Measurements from ENCODE around the gene MYH15. TPM values are rescaled to one million over a fixed set of nuclear protein-coding genes. Genes with fewer than 3 reads are reported as not detected.

The MYH15 gene
- total RNA-seq, 1 experiment from 2014 or later = 0.09 TPM

DNA sequence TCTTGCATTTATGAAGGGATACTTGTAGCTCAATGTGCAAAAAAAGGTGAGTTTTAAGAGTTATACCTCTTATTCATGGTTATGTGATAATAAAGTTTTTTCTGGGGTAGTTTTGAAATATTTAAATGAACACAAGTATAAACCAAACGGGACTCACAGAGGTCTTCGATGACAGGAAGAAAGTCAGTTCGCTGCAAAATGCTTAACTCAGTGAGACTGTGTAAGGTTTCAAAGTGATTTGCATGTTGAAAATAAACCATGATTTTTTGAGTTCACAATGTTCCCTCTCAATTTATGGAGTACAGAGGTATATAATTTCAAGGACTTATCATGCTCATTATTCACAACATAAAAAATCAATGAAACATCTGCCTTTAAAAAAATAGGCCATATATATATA lies 36.3 kb upstream of the MYH15 start (continued):
- TF ChIP-seq, protein P1, sequence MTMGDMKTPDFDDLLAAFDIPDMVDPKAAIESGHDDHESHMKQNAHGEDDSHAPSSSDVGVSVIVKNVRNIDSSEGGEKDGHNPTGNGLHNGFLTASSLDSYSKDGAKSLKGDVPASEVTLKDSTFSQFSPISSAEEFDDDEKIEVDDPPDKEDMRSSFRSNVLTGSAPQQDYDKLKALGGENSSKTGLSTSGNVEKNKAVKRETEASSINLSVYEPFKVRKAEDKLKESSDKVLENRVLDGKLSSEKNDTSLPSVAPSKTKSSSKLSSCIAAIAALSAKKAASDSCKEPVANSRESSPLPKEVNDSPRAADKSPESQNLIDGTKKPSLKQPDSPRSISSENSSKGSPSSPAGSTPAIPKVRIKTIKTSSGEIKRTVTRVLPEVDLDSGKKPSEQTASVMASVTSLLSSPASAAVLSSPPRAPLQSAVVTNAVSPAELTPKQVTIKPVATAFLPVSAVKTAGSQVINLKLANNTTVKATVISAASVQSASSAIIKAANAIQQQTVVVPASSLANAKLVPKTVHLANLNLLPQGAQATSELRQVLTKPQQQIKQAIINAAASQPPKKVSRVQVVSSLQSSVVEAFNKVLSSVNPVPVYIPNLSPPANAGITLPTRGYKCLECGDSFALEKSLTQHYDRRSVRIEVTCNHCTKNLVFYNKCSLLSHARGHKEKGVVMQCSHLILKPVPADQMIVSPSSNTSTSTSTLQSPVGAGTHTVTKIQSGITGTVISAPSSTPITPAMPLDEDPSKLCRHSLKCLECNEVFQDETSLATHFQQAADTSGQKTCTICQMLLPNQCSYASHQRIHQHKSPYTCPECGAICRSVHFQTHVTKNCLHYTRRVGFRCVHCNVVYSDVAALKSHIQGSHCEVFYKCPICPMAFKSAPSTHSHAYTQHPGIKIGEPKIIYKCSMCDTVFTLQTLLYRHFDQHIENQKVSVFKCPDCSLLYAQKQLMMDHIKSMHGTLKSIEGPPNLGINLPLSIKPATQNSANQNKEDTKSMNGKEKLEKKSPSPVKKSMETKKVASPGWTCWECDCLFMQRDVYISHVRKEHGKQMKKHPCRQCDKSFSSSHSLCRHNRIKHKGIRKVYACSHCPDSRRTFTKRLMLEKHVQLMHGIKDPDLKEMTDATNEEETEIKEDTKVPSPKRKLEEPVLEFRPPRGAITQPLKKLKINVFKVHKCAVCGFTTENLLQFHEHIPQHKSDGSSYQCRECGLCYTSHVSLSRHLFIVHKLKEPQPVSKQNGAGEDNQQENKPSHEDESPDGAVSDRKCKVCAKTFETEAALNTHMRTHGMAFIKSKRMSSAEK (CRISPR knock-in tag; IDR thresholded peaks at IDR 0.05; ENCODE audit: borderline replicate concordance) = no peak
- TF ChIP-seq OVOL2 (CRISPR knock-in tag; IDR thresholded peaks at IDR 0.05; ENCODE audit: borderline replicate concordance) = no peak

DNA sequence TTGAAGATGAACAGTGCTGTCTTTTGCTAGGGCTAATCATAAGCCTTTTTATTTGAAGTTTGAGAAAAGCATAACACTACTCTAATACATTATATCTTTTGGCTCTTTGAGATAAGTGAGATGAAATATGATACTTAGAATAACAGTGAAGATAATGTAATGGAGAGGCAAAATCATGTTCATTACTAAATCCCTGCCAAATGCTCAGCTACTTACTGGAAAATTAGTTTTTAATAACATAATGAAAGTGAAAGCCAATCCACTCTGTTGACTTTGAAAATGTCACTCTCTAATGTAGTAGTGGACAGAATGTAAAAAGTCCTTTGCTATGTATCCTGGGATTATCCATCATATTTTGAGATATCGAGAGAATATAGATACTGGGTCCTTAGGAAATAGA lies 35.9 kb upstream of the MYH15 start:
- no peaks in the 10 kb centered on the region for H3K4me1 Mint-ChIP-seq
- POLR2A ChIA-PET = interaction anchor here (0.6 to 1.0 kb wide), 2 partner anchors 52 to 68 kb away, joined by 3 read pairs; no protein-coding TSS in a partner anchor
- H3K27ac Mint-ChIP-seq = no peak overlapping the region
- no peak for TF ChIP-seq NFYB (CRISPR knock-in tag; conservative IDR thresholded peaks at IDR 0.05; ENCODE audit: low read depth)
- TF ChIP-seq, protein P2, sequence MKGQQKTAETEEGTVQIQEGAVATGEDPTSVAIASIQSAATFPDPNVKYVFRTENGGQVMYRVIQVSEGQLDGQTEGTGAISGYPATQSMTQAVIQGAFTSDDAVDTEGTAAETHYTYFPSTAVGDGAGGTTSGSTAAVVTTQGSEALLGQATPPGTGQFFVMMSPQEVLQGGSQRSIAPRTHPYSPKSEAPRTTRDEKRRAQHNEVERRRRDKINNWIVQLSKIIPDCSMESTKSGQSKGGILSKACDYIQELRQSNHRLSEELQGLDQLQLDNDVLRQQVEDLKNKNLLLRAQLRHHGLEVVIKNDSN (CRISPR knock-in tag; IDR thresholded peaks at IDR 0.05) = no peak
- no peak for TF ChIP-seq ZNF232 (CRISPR knock-in tag; IDR thresholded peaks at IDR 0.05)
- ATAC-seq = no peak
- DNase-seq (ENCODE audit: low spot score) = no peak
- no peaks in the 10 kb centered on the region for H3K27me3 Mint-ChIP-seq (ENCODE audit: low read depth)
- H3K9me3 Mint-ChIP-seq = peaks cover 10% of the 10 kb centered on the region
- peaks cover 26% of the 10 kb centered on the region for H3K36me3 Mint-ChIP-seq
- H3K4me3 Mint-ChIP-seq = no peak overlapping the region
- CTCF ChIA-PET = no interaction called here

DNA sequence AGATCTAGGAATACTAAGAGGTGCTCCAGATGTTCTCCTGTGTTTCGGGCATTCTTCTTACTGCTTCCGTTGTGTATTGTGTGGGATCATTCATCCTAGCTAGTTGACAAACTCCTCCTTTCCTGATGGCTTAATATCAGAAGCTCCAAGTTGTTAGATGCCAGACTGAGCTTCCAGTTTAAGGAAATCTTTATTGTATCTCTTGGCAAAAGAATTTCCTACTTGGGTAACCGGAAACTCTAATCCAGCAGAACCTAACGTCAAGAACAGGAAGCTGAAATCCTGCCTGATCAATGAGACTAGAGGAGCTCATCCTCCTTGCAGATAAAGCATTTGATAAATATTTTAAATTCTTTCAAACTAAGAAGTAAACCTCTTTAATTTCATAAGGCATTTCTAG lies 27.7 kb upstream of the MYH15 start:
- DNase-seq (ENCODE audit: low spot score) (no peak), ATAC-seq (no peak)
- Mint-ChIP-seq H3K9me3 (peaks cover 2% of the 10 kb centered on the region), H3K27ac (no peak overlapping the region), H3K36me3 (peaks cover 7% of the 10 kb centered on the region), H3K27me3 (ENCODE audit: low read depth) (no peaks in the 10 kb centered on the region), H3K4me3 (no peak overlapping the region), H3K4me1 (peaks cover 20% of the 10 kb centered on the region)
- ChIA-PET POLR2A (interaction anchor here (0.6 kb wide), 1 partner anchor 161 kb away, joined by 7 read pairs; no protein-coding TSS in a partner anchor), CTCF (interaction anchor here (1.0 kb wide), 1 partner anchor 15 kb away, joined by 3 read pairs; no protein-coding TSS in a partner anchor)
- no peak for TF ChIP-seq CBFB (CRISPR knock-in tag; IDR thresholded peaks at IDR 0.05; ENCODE audit: low read depth)
- no peak for TF ChIP-seq ZNF423 (CRISPR knock-in tag; IDR thresholded peaks at IDR 0.05)
- TF ChIP-seq, protein P3, sequence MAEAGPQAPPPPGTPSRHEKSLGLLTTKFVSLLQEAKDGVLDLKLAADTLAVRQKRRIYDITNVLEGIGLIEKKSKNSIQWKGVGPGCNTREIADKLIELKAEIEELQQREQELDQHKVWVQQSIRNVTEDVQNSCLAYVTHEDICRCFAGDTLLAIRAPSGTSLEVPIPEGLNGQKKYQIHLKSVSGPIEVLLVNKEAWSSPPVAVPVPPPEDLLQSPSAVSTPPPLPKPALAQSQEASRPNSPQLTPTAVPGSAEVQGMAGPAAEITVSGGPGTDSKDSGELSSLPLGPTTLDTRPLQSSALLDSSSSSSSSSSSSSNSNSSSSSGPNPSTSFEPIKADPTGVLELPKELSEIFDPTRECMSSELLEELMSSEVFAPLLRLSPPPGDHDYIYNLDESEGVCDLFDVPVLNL (CRISPR knock-in tag; IDR thresholded peaks at IDR 0.05; ENCODE audit: borderline replicate concordance, low read depth) = no peak
- no peak for TF ChIP-seq TEAD1 (CRISPR knock-in tag; IDR thresholded peaks at IDR 0.05)
- TF ChIP-seq NFYB (CRISPR knock-in tag; conservative IDR thresholded peaks at IDR 0.05; ENCODE audit: low read depth) = no peak
- no peak for TF ChIP-seq JUN (CRISPR knock-in tag; IDR thresholded peaks at IDR 0.05)
- TF ChIP-seq ZNF232 (CRISPR knock-in tag; IDR thresholded peaks at IDR 0.05) = no peak
- TF ChIP-seq IRF2 (CRISPR knock-in tag; IDR thresholded peaks at IDR 0.05; ENCODE audit: borderline replicate concordance, low read depth) = no peak
- TF ChIP-seq, protein P4, sequence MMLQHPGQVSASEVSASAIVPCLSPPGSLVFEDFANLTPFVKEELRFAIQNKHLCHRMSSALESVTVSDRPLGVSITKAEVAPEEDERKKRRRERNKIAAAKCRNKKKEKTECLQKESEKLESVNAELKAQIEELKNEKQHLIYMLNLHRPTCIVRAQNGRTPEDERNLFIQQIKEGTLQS (CRISPR knock-in tag; conservative IDR thresholded peaks at IDR 0.05) = no peak
- TF ChIP-seq, protein P5, sequence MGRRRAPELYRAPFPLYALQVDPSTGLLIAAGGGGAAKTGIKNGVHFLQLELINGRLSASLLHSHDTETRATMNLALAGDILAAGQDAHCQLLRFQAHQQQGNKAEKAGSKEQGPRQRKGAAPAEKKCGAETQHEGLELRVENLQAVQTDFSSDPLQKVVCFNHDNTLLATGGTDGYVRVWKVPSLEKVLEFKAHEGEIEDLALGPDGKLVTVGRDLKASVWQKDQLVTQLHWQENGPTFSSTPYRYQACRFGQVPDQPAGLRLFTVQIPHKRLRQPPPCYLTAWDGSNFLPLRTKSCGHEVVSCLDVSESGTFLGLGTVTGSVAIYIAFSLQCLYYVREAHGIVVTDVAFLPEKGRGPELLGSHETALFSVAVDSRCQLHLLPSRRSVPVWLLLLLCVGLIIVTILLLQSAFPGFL (CRISPR knock-in tag; IDR thresholded peaks at IDR 0.05; ENCODE audit: borderline replicate concordance) = no peak
- TF ChIP-seq, protein P6, sequence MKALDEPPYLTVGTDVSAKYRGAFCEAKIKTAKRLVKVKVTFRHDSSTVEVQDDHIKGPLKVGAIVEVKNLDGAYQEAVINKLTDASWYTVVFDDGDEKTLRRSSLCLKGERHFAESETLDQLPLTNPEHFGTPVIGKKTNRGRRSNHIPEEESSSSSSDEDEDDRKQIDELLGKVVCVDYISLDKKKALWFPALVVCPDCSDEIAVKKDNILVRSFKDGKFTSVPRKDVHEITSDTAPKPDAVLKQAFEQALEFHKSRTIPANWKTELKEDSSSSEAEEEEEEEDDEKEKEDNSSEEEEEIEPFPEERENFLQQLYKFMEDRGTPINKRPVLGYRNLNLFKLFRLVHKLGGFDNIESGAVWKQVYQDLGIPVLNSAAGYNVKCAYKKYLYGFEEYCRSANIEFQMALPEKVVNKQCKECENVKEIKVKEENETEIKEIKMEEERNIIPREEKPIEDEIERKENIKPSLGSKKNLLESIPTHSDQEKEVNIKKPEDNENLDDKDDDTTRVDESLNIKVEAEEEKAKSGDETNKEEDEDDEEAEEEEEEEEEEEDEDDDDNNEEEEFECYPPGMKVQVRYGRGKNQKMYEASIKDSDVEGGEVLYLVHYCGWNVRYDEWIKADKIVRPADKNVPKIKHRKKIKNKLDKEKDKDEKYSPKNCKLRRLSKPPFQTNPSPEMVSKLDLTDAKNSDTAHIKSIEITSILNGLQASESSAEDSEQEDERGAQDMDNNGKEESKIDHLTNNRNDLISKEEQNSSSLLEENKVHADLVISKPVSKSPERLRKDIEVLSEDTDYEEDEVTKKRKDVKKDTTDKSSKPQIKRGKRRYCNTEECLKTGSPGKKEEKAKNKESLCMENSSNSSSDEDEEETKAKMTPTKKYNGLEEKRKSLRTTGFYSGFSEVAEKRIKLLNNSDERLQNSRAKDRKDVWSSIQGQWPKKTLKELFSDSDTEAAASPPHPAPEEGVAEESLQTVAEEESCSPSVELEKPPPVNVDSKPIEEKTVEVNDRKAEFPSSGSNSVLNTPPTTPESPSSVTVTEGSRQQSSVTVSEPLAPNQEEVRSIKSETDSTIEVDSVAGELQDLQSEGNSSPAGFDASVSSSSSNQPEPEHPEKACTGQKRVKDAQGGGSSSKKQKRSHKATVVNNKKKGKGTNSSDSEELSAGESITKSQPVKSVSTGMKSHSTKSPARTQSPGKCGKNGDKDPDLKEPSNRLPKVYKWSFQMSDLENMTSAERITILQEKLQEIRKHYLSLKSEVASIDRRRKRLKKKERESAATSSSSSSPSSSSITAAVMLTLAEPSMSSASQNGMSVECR (CRISPR knock-in tag; IDR thresholded peaks at IDR 0.05; ENCODE audit: borderline replicate concordance) = no peak
- TF ChIP-seq SMAD3 (CRISPR knock-in tag; IDR thresholded peaks at IDR 0.05; ENCODE audit: borderline replicate concordance) = no peak
- TF ChIP-seq, protein P7, sequence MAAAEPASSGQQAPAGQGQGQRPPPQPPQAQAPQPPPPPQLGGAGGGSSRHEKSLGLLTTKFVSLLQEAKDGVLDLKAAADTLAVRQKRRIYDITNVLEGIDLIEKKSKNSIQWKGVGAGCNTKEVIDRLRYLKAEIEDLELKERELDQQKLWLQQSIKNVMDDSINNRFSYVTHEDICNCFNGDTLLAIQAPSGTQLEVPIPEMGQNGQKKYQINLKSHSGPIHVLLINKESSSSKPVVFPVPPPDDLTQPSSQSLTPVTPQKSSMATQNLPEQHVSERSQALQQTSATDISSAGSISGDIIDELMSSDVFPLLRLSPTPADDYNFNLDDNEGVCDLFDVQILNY (CRISPR knock-in tag; IDR thresholded peaks at IDR 0.05) = no peak
- no peak for TF ChIP-seq TCF7 (CRISPR knock-in tag; IDR thresholded peaks at IDR 0.05; ENCODE audit: low read depth)
- no peak for TF ChIP-seq RORB (CRISPR knock-in tag; IDR thresholded peaks at IDR 0.05)
- TF ChIP-seq ZNF317 (CRISPR knock-in tag; IDR thresholded peaks at IDR 0.05; ENCODE audit: borderline replicate concordance, low read depth) = no peak
- TF ChIP-seq CREM (CRISPR knock-in tag; IDR thresholded peaks at IDR 0.05) = no peak
